GM12878 (cell line): ENCODE measurements around the gene EGF. TPM values are rescaled to one million over a fixed set of nuclear protein-coding genes. Genes with fewer than 3 reads are reported as not detected.

Experiments used
- BCLAF1 ChIP-seq: fragments of 450-650 bp; IDR thresholded peaks from 2 replicates; pipeline ENCODE4 v1.6.1; 2017; ENCODE audit warnings: antibody characterized with exemption, mild to moderate bottlenecking, moderate library complexity
- CBX3 ChIP-seq: fragments of 200-600 bp; sonication (generic); IDR thresholded peaks from 2 replicates; pipeline ENCODE4 v1.6.1; 2016; ENCODE audit warnings: low read depth, borderline replicate concordance
- MEF2B ChIP-seq: fragments of 450-650 bp; IDR thresholded peaks from 2 replicates; pipeline ENCODE4 v1.6.1; 2018; ENCODE audit warnings: mild to moderate bottlenecking, moderate library complexity; ENCODE audit not compliant: partially characterized antibody, poor library complexity, severe bottlenecking
- MTA2 ChIP-seq: fragments of 450-650 bp; IDR thresholded peaks from 2 replicates; pipeline ENCODE4 v1.6.1; 2016; ENCODE audit warnings: low read depth, mild to moderate bottlenecking, moderate library complexity
- POU2F2 ChIP-seq: IDR thresholded peaks from 3 replicates; pipeline ENCODE4 v1.6.1; 2011; ENCODE audit warnings: low read depth, mild to moderate bottlenecking, low read length, borderline replicate concordance
- RB1 ChIP-seq: fragments of 450-650 bp; formaldehyde crosslinking; IDR thresholded peaks from 2 replicates; pipeline ENCODE4 v1.6.1; 2017; ENCODE audit warnings: mild to moderate bottlenecking, borderline replicate concordance
- SPI1 ChIP-seq: IDR thresholded peaks from 2 replicates; pipeline ENCODE4 v1.6.1; 2011; ENCODE audit warnings: low read depth, mild to moderate bottlenecking, low read length, moderate library complexity, borderline replicate concordance; ENCODE audit not compliant: insufficient read depth
- SREBF1 ChIP-seq: IDR thresholded peaks from 2 replicates; pipeline ENCODE4 v1.6.1; 2012; ENCODE audit warnings: mild to moderate bottlenecking, low read length
- TCF3 ChIP-seq: IDR thresholded peaks from 2 replicates; pipeline ENCODE4 v1.6.1; 2012; ENCODE audit warnings: low read depth, mild to moderate bottlenecking, low read length, borderline replicate concordance; ENCODE audit not compliant: insufficient read depth
- YBX1 ChIP-seq: fragments of 450-650 bp; IDR thresholded peaks from 2 replicates; pipeline ENCODE4 v1.6.1; 2016; ENCODE audit warnings: antibody characterized with exemption
- ZNF217 ChIP-seq: fragments of 450-650 bp; IDR thresholded peaks from 2 replicates; pipeline ENCODE4 v1.6.1; 2017; ENCODE audit warnings: antibody characterized with exemption, mild to moderate bottlenecking
- ZNF592 ChIP-seq: fragments of 450-650 bp; IDR thresholded peaks from 2 replicates; pipeline ENCODE4 v1.6.1; 2017; ENCODE audit warnings: mild to moderate bottlenecking, moderate library complexity
- ZNF687 ChIP-seq: fragments of 450-650 bp; IDR thresholded peaks from 2 replicates; pipeline ENCODE4 v1.6.1; 2017; ENCODE audit warnings: mild to moderate bottlenecking, moderate library complexity
- polyA plus RNA-seq, 11 experiments: library from polyadenylated mRNA; depleted of rRNA in 4 of 11; unstranded in 6 of 11; stranded (reverse) in 5 of 11; fragments of >200 nt; fragmentation: Nextera tagmentation in 4 of 11; fragmentation: Illumina TruSeq in 1 of 11; extraction: Ambion mirVana in 4 of 11; extraction: Trizol in 1 of 11; gene quantifications; 1 replicate in 1 of 11; 2 replicates in 10 of 11; pipeline versions ENCODE4 v1.2.1 to v1.2.3, GENCODE V29; 2011 to 2016; ENCODE audit warnings: inconsistent platforms in 2 of 11, missing spikeins in 2 of 11, low read depth in 1 of 11
- total RNA-seq, 4 experiments: library from RNA; depleted of rRNA in 3 of 4; stranded (reverse); fragments of >200 nt in 3 of 4; fragmentation: Illumina TruSeq in 1 of 4; extraction: Trizol in 1 of 4; gene quantifications; 2 replicates each; pipeline versions ENCODE4 v1.2.1 to v1.2.3, GENCODE V29; 2013 to 2021
- TF ChIP-seq, protein P1 (sequence below): fragments of 450-650 bp; formaldehyde crosslinking; IDR thresholded peaks from 2 replicates; pipeline ENCODE4 v1.4.0; 2020; ENCODE audit warnings: mild to moderate bottlenecking, moderate library complexity

EGF gene
- total and polyA plus RNA-seq, 10 of the 15 experiments (the other 5 are each of a cell fraction or from before 2014, with no cell fraction given) = 0.02 to 0.90 (median 0.19) TPM; not detected in 4

GRCh38 chr4:110005461-110006056 is 92.9 kb downstream of the EGF start (continued):
- TF ChIP-seq, protein P1, sequence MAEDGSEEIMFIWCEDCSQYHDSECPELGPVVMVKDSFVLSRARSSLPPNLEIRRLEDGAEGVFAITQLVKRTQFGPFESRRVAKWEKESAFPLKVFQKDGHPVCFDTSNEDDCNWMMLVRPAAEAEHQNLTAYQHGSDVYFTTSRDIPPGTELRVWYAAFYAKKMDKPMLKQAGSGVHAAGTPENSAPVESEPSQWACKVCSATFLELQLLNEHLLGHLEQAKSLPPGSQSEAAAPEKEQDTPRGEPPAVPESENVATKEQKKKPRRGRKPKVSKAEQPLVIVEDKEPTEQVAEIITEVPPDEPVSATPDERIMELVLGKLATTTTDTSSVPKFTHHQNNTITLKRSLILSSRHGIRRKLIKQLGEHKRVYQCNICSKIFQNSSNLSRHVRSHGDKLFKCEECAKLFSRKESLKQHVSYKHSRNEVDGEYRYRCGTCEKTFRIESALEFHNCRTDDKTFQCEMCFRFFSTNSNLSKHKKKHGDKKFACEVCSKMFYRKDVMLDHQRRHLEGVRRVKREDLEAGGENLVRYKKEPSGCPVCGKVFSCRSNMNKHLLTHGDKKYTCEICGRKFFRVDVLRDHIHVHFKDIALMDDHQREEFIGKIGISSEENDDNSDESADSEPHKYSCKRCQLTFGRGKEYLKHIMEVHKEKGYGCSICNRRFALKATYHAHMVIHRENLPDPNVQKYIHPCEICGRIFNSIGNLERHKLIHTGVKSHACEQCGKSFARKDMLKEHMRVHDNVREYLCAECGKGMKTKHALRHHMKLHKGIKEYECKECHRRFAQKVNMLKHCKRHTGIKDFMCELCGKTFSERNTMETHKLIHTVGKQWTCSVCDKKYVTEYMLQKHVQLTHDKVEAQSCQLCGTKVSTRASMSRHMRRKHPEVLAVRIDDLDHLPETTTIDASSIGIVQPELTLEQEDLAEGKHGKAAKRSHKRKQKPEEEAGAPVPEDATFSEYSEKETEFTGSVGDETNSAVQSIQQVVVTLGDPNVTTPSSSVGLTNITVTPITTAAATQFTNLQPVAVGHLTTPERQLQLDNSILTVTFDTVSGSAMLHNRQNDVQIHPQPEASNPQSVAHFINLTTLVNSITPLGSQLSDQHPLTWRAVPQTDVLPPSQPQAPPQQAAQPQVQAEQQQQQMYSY = no peak
- no peak for TF ChIP-seq SPI1
- no peak for TF ChIP-seq MEF2B
- 0 out of 3 replicates have a peak, but pooled peaks have one; percentile 13 for TF ChIP-seq POU2F2
- no peak for TF ChIP-seq YBX1
- 0 out of 2 replicates have a peak, but pooled peaks have one; percentile 13 for TF ChIP-seq ZNF592
- no peak for TF ChIP-seq ZNF687
- TF ChIP-seq SREBF1 = no peak
- no peak for TF ChIP-seq CBX3
- no peak for TF ChIP-seq TCF3
- no peak for TF ChIP-seq MTA2
- TF ChIP-seq RB1 = peak; percentile 46; the same call in 1 of the 2 replicates
- no peak for TF ChIP-seq ZNF217
- TF ChIP-seq BCLAF1 = no peak
